HTERT RPE-1 (cell line): Measurements from ENCODE around the gene CLSTN2.

ENCODE experiments used
- in situ Hi-C: fragments of 300-500 bp; cut with MboI; formaldehyde crosslinking; loops from 4 replicates; pipeline ENCODE4 v1.14.3; 2020; ENCODE audit warnings: low sequenced_read_pairs

The CLSTN2 gene

DNA sequence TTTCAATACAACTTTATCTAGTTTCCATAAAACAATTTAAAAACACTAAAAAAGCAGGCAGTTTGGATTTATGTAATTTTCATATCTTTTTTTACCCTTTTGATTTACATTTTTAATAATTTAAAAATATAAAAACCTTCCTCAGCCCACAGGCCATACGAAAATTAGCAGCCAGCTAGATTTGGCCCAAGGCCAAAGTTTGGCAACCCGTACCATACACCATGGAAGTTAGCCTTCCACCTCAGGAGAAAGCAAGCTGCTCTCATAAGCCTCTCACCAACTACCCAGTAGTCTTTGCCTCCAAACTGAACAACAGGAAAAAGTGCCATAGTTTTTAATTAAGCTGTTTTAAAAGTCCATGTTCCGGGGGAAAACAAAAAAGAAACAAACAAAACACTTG is 635.6 kb downstream of the CLSTN2 start:
- in situ Hi-C loops, result no loop called here

DNA sequence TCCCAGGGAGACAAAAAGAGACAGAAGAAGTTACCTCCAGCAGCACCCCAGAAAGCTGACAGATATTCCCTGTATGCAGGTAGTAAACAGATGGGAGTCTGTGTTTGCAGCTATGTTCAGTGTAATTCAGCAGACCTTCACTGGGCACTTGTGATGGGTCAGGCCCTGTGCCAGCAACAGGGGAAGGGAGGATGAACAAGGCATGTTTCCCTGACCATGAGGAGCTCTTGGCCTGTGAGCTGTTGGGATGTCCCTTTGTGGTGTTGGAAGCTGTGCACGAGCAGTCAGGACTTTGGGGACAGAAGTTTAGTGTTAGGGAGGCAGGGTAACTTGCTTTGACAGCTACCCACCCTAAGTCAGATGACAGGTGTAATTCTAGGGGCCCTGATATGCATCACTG is 636.9 kb downstream of the CLSTN2 start:
- in situ Hi-C loops, result no loop called here

DNA sequence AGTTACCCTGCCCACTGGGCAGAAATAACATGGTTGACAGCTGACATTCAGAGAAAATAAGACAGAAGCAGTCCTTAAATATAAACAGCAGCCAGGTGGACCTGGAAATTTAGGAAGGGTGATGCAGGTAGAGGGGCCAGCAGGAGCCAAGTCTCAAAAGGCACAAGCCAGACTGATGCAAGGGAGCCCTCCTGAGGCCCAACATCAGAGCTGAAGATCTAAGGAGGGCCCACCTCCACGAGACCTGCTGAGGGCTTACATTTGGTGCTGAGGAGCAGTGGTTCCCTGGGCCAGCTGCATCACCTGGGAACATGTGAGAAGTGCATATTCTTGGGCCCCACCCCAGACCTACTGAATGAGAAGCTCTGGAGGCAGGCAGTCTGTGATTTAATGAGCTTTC is 637.3 kb downstream of the CLSTN2 start:
- in situ Hi-C loops, result no loop called here

DNA sequence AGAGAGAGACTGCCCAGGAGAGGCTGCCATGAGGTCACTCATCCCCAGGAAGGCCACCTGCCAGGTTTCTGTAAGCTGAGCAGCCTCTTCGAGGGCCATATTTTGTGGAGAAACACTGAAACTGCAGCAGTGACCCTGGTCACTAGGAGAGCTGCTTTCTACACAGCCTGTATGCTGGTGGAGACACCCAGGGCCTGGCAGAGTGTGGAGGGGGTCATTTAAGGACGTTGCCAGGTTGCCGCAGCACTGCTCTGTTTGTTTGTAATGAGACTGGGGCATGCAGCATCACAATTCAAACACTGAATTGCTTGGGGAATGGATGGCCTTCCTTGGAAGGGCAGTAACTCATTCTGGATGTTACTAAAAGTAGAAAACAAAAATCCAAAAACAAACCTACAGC is 638.0 kb downstream of the CLSTN2 start:
- in situ Hi-C loops, result no loop called here

DNA sequence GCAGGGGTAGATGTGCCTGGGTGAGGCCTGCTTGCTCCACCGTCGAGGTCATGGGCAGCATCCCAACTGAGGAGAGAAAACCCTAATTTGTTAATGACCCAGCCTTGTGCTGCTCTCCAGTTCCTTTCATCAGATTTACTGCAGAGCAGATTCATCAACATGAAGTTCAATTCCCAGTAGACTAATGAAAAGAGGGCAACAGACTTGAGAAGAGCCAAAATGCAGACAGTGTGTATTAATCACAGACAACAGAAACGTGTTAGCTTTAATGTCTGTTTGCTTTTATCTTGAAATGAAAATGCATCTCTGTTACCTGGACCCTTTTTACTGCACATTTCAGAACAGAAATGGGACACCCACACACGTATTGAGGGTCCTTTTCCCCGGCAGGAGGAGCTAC is 639.4 kb downstream of the CLSTN2 start:
- in situ Hi-C loops, result no loop called here

DNA sequence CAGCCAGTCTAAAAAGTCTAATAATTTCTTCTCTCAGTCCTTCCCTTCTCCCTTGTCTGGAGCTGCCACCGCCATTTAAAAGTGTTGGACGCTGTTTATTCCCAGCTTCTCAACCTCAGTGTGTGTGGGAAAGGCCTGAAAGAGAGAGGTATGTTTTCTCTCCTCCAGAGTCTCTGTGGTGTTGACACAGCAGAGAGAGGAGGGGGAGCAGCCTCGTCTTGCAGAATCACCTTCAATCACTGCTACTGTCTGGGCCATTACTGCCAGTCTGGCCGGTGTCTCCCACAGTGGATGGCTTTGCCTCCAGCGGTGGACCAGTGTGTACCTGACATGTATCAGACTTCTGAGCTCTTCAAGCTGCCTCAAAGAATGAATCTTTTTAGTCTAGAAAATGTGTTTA is 641.5 kb downstream of the CLSTN2 start:
- in situ Hi-C loops, result no loop called here

DNA sequence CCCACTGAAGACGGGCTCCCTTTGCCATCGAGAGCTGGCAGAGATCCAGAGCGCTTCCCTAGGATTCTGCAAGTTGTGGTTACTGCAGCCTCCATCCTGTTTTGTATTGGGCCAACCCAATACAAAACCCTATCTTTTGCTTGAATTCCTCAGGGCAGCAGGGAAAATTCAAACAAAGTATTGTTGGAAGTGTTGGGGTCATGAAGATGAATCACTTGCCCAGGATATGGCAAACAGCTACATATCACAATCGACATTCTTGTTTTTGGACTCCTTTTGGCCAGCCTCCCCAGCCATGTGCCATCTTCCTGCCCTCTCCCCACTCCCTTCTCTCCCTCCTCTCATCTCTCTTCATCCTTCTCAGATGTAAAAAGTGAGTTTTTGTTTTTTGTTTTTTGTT is 642.9 kb downstream of the CLSTN2 start:
- in situ Hi-C loops, result no loop called here

DNA sequence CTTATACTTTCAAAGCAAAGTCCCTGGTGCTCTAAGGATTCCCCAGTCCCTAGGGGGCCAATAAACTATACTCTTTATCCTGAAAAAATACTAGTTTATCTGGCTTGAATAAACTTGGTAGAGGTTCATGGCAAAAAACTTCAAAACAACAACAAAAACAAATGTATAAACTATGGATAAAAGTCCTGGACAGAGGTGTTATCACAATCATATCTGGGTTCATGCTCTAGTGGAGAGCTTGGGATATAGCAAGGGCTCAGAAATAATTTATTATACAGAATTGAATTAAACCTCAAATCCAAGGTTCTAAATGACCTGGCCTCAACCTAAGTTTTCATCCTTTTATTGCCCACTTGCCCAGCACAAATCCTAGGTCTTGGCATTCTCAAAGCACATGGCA is 644.3 kb downstream of the CLSTN2 start:
- in situ Hi-C loops, result no loop called here

DNA sequence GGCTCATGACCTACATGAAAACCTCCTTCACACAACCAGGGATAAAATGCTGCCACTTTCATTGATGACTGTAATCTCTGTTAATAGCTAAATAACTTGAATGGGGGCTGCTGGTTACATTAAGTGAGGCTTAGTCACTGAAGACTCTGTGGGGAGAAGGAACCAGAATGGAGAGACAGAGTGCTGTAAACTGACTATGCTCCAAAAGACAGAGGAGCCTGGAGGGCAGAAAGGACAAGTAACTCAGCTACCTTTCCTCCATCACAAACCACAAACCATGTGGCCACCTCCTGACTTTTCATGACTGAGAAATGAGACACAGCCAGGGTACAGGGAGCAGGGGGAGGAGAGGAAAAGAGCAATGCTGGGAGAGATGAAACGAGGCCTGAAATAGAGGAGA is 645.8 kb downstream of the CLSTN2 start:
- in situ Hi-C loops, result no loop called here

DNA sequence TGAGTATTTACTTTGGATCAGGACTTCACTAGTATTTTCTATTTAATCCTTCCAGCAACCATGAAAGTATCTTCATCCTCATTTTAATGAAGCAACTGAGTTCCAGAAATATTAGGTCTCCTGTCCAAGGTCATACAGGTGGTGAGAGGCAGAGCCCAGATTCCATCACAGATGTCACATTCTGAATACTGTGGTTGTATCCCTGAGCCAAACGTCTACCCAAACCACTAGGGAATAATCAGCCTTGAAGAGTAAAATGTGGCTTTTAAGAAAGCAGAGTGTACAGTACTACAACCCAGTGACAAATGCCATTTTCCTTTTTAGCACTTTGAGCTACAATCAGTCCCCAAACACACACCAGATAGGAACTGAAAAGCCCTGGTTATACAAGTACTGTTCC is 649.6 kb downstream of the CLSTN2 start:
- in situ Hi-C loops, result no loop called here

DNA sequence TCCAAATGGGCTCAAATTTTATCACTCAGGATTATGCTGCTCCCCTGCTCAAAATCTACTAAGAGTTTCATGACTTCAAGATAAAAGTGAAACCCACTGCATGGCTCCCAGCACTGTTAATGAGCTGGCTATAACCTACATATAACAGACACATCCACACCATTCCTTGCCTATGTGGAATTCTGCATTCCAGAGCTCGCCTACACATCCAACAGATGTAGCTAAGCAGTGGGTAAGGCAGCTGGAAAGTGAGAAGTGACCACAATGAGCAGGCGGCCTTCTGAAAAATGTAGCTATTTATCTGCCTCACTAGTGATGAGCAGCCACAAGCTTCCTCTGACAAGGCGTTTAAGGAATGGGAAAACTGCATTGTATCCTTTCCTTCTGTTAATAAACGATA is 650.8 kb downstream of the CLSTN2 start:
- in situ Hi-C loops, result no loop called here

DNA sequence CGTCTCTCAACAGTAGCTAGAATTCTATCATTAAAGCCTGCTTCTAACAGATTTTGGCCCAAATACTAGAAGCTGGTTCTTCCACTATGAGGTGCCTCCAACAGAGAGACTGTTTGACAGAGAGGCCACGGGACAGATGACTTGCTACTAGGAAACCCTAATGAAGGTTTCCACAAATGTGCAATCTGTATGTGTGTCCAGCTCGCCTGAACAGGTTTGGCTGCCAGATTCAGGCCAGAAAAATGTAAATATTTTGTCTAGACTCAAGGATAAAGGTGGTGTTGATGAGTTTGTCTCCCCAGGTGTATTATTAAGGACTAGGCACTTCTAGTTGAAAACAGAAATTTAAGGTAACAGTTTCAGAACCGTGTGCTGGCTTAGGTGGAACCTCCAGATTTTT is 651.3 kb downstream of the CLSTN2 start:
- in situ Hi-C loops, result no loop called here

DNA sequence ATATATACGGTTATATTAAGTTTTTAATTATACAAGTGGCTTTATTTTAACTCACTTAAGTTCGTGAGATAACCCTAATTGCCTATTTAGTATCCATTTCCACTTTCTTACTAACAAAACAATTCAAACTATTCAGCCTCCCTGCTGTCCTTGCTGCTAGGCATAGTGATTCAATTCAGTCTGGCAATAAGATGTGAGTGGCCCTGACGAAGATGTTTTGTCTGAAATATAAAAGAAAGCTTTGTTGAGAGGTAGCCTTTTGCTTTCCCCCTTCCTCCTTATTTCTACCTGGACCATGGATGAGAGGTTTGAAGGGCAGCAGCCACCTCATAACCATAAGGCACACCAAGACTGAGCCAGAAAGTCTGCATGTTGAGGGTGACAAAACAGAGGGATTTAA is 653.6 kb downstream of the CLSTN2 start:
- in situ Hi-C loops, result no loop called here

DNA sequence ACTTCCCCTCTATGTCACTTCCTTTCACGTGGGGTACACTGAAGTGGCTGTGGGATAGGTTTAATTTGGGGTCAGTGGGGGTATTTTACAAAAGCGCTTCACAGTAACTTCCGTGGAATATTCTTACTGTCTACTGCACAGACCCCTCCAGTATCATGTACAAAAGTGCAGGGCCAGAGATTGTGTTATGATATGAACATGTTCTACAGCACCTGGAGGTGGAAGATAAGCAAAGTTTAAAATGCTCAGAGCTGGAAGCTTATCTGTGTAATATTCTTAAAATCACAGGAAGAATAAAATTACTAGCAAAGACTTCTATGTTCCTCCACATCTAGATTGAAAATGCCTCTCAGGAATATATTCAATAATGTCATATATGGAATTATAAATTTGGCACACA is 658.8 kb downstream of the CLSTN2 start:
- in situ Hi-C loops, result no loop called here

DNA sequence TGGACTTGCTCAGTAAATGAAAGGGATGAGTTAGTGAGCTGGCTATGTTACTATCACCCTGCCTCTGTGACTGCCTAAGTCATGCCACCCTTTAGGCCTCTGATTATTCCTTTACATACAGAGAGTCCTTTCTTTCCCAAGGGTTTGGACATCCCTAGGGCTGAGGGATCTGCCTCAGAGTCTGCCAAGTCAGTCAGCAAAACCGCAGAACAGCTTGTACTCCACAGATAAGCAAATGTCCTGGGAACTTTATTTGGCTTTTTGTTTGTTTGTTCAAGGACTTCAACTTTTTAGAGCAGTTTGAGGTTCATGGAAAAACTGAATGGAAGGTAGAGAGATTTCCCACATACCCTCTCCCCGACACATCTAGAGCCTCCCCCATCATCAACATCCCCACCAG is 660.3 kb downstream of the CLSTN2 start:
- in situ Hi-C loops, result no loop called here

DNA sequence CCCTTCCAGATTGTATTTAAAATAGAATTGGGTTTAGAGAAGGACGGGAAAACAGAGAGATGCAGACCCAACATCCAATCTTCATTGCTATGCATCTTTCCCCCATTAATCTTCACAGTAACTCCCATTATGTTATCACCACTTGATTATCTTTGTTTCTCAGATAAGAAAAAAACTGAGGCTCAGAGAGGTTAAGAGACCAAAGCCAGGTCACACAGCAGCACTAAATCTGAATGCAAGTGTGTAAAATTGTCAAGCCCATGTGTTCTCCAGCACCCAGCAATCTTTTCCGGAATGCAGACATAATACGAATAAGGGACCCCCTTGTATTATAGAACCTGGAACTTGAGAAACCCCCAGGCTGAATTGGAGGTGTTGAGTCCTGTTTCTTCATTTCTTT is 662.4 kb downstream of the CLSTN2 start:
- in situ Hi-C loops, result no loop called here

DNA sequence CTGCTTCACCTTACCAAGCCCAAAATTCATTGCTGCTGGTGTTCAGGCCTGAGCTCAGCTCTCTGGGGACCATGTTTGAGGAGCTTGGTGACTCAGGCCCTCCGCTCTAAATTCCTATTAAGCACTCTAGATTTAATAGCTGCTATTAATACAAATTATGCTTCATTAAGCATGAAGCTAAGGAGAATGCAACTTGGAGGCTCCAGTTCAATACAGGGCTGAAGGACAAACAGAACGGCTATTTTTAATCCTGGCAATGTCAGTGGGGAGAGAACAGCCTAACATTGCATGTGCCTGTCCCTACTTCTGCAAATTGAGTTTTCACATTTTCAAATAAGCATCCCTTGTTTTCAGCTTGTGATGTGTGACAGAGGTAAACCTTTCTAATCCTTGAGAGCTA is 662.8 kb downstream of the CLSTN2 start:
- in situ Hi-C loops, result no loop called here

DNA sequence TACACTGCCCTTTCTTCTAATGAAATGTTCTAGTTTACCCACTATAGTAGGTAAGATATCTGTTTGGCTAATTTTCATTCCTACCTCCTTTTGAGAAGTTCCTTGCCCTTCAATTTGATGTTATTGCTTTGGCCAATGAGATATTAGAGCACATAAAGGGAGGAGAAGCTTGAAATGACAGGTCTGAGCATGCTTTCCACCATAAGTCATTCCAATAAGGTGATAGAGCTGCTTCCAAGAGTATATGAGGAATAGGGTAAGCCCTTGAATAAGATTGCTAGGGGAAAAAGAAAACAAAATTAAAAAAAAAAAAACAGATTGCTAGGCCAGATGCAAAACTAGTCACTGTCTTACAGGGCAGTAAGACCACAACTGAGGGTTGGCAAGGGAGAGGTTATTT is 664.0 kb downstream of the CLSTN2 start:
- in situ Hi-C loops, result no loop called here

DNA sequence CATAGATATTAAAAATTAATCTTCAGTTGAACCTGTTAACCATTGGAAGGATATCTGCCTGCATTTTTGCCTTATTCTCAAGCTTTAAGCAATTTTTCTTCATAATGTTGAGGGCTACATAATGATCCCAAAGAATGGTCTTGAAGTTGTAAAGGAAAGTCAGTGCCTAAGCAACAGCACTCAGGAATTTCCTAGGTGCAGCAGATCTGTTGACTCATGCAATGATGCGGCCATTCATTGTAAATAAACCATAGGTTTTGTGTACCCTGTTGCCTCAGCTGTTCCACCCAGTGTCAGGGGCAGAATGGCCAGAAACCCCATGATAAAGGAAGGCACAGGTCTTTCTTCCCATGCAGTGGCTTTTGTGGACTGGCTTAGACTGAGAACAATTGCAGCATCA is 664.5 kb downstream of the CLSTN2 start:
- in situ Hi-C loops, result no loop called here

DNA sequence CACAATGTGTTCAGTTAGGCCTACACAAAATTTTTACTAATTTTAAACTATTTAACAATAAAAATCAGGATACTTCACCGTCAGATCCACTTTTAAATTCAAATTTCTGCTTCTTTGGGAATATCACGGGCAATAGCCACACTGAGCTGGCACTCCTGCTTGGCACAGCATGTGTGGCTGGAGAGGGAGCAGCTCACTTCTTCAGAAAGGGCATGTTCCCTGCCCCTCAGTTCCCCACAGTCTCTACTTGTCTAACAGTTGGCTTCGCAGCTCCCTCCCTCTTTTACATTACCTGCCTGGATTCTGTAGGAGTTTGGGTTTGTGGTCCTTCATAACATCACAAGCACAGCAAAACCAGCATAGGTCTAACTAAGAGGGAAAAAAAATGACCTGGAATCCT is 666.9 kb downstream of the CLSTN2 start:
- in situ Hi-C loops, result no loop called here

DNA sequence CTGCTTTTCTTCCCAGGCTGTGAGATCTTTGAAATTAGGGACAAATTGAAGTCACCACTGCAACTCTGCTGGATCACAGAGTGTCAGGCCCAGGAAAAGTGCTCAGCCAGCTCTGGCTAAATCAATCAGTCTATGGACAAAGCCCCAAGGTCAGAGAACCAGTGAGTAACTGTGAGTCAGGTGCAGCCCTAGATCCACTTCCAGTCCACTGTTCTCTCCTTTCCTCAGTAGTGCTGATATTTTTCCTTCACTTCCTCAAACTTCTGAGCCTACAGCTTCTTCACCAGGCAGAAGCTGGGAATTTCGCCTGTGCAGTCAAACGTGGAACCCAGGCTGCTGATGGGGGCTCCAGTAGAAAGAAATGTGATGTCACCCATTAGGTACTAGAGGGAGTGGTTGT is 667.8 kb downstream of the CLSTN2 start:
- in situ Hi-C loops, result no loop called here

DNA sequence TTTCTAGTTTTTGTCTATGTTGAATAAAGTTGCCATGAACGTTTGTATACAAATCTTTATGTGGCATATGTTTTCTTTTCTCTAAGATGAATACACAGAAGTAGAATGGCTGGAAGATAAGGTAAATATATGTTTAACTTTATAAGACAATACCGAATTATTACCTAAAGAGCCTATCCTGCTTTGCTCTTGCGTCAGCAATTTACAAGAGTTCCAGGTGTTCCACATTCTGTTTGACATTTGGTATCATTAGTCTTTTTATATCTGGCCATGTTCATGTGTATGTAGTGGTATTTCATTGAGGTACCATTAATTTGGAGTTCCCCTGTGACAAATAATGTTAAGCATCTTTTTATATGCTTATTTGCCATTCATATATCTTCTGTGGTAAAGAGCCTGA is 668.8 kb downstream of the CLSTN2 start:
- in situ Hi-C loops, result no loop called here

DNA sequence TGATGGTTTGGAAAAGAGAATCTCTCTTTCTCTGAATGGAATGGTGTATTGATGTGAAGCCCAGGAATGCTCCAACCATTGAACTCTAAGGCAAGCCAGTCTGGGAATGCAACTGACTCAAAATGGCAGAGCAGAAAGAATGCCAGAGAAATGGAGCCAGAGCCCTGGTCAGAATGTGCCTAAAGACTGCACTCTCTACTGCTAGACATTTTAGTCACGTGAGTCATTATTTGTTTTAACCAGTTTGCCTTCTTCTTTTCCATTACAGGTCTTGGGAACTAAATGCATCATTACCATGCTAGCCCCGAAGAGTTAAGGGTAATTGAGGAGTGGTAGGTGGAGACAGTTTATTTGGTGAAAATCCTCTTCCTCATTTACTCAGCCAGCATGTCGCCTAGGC is 675.6 kb downstream of the CLSTN2 start:
- in situ Hi-C loops, result no loop called here

DNA sequence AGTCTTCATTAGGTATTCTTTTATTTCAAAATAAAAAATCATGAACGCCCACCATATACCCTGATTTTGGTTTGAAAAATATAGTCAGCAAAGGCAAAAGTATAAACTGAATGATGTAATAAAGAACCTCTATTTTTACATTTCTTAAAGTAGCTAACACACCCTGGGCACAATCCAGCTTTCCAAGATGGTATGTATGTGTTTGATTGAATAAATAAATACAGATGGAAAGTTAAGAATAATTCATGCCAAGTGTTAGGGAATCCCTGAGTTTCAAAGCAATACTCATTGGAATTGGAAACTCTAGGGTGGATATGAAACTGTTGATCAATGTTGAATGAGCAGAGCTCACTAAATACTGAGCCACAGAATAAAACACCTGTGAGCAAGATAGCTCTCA is 679.0 kb downstream of the CLSTN2 start:
- in situ Hi-C loops, result no loop called here
